Astrocyte of the cerebellum (primary cell): ENCODE results near the gene MEGF6.

Source experiments
- DNase-seq: peaks from one replicate; pipeline ENCODE4 v3.0.0-alpha.2; 2011; ENCODE audit warnings: low read depth
- H3K4me3 ChIP-seq: 2 replicates; pipeline ENCODE4 v1.5.1; 2011; ENCODE audit warnings: mild to moderate bottlenecking, low read depth, low read length, moderate library complexity
- CTCF ChIP-seq: IDR thresholded peaks from 2 replicates; pipeline ENCODE4 v1.5.1; 2012; ENCODE audit warnings: low read length, low read depth, moderate library complexity, mild to moderate bottlenecking; ENCODE audit errors: missing control alignments
- in situ Hi-C: cut with HindIII; loops from 2 replicates; pipeline ENCODE4 v1.10.0; 2017; ENCODE audit warnings: low sequenced_read_pairs

Gene MEGF6

GRCh38 chr1:3629561-3630160 is 18.4 kb upstream of the MEGF6 start:
- no peak overlapping the region for H3K4me3 ChIP-seq
- no peak for DNase-seq
- in situ Hi-C loops = no loop called here
- TF ChIP-seq CTCF = no peak

GRCh38 chr1:3628445-3628844 is 17.1 kb upstream of the MEGF6 start:
- no peak for DNase-seq
- in situ Hi-C loops = no loop called here
- no peak overlapping the region for H3K4me3 ChIP-seq
- no peak for TF ChIP-seq CTCF

GRCh38 chr1:3627515-3628253 is 16.4 kb upstream of the MEGF6 start:
- in situ Hi-C loops = no loop called here
- TF ChIP-seq CTCF = no peak
- H3K4me3 ChIP-seq = no peak overlapping the region
- DNase-seq = no peak

GRCh38 chr1:3626025-3626424 is 14.7 kb upstream of the MEGF6 start:
- no peak for DNase-seq
- in situ Hi-C loops = no loop called here
- H3K4me3 ChIP-seq = peak overlapping the region; percentile 92
- no peak for TF ChIP-seq CTCF

- TF ChIP-seq CTCF = no peak
- peak overlapping the region; percentile 92 for H3K4me3 ChIP-seq
- in situ Hi-C loops = no loop called here
- DNase-seq = no peak
Observed at GRCh38 chr1:3625151-3625907, 14.0 kb upstream of the MEGF6 start.

- no peak for TF ChIP-seq CTCF
- H3K4me3 ChIP-seq = peak within 1 kb of the TSS; percentile 92
- in situ Hi-C loops = no loop called here
- DNase-seq = peak; percentile 82
Observed at GRCh38 chr1:3624200-3625136, 13.2 kb upstream of the MEGF6 start, which contains the start of gene TPRG1L. TPRG1L (plus strand) TSS chr1:3625015; CDS start chr1:3625073, 58 bp downstream.
